GM12878 (cell line): ENCODE results near the gene CHD6. TPM values are rescaled to one million over a fixed set of nuclear protein-coding genes. Genes with fewer than 3 reads are reported as not detected.

Experiments used
- ATAC-seq: fragments of 200-7000 bp; cut with Tn5 transposase; 3 replicates; pipeline ENCODE4 v1.9.1; 2020; ENCODE audit warnings: mild to moderate bottlenecking, moderate library complexity
- BruUV-seq: library from RNA; stranded (reverse); fragments of 400-500 nt; replicated peaks from 2 replicates; lab custom pipeline; 2021; lab: Mats Ljungman, UMichigan
- CTCF ChIA-PET: fragments of 300-600 bp; sonication (Branson Sonifier 250); formaldehyde crosslinking; extraction: SDS; loops from one replicate; lab custom pipeline; 2021; ENCODE audit warnings: inconsistent platforms; lab: Yijun Ruan, JAX
- POLR2A ChIA-PET: fragments of 350-600 bp; formaldehyde crosslinking; extraction: SDS; loops from one replicate; lab custom pipeline; 2021; ENCODE audit warnings: inconsistent platforms; lab: Charles Lee
- RAD21 ChIA-PET: fragments of 300-600 bp; sonication (Branson Sonifier 250); formaldehyde crosslinking; loops from one replicate; lab custom pipeline; 2023; ENCODE audit warnings: antibody characterized with exemption; ENCODE audit not compliant: unreplicated experiment; lab: Charles Lee
- SMC1A ChIA-PET: fragments of 300-600 bp; sonication (Branson Sonifier 250); formaldehyde crosslinking; loops from one replicate; lab custom pipeline; 2023; ENCODE audit not compliant: unreplicated experiment, uncharacterized antibody; lab: Charles Lee
- DNase-seq: peaks from one replicate; pipeline ENCODE4 v3.0.0-alpha.2; 2011; ENCODE audit warnings: low read depth, low spot score
- FAIRE-seq: peaks from 3 replicates; lab custom pipeline; 2011; peaks lifted over from hg19 to GRCh38; lab: Jason Lieb, UNC
- H2AFZ ChIP-seq: 2 replicates; pipeline ENCODE4 v1.6.0; 2011; ENCODE audit warnings: low read depth, low read length, control low read depth; ENCODE audit not compliant: control insufficient read depth
- H3K27ac ChIP-seq: 2 replicates; pipeline ENCODE4 v1.5.1; 2011; ENCODE audit warnings: control low read depth; ENCODE audit not compliant: control insufficient read depth, insufficient read depth
- H3K27me3 ChIP-seq, 2 experiments: replicated peaks in 1 of 2; 2 replicates each; pipeline versions ENCODE4 v1.6.0 to v1.6.1; 2011; ENCODE audit warnings: low read length in 1 of 2; ENCODE audit not compliant: control insufficient read depth in 2 of 2, insufficient read depth in 2 of 2
- H3K36me3 ChIP-seq, 2 experiments: 2 replicates each; pipeline ENCODE4 v1.5.1; 2011; ENCODE audit warnings: low read length in 1 of 2; ENCODE audit not compliant: control insufficient read depth in 2 of 2, insufficient read depth in 2 of 2
- H3K4me1 ChIP-seq: 2 replicates; pipeline ENCODE4 v1.6.1; 2011; ENCODE audit warnings: mild to moderate bottlenecking, low read length, moderate library complexity, mixed read lengths; ENCODE audit not compliant: control insufficient read depth, insufficient read depth
- H3K4me2 ChIP-seq: 2 replicates; pipeline ENCODE4 v1.6.0; 2011; ENCODE audit warnings: control low read depth; ENCODE audit not compliant: control insufficient read depth, insufficient read depth
- H3K4me3 ChIP-seq: fragments of 200-600 bp; sonication (generic); 2 replicates; pipeline ENCODE4 v1.5.1; 2016
- H3K79me2 ChIP-seq: 2 replicates; pipeline ENCODE4 v1.6.0; 2011; ENCODE audit warnings: low read length; ENCODE audit not compliant: control insufficient read depth, insufficient read depth
- H3K9ac ChIP-seq: 2 replicates; pipeline ENCODE4 v1.8.0; 2011; ENCODE audit warnings: low read length, control low read depth, mixed read lengths; ENCODE audit not compliant: control insufficient read depth, insufficient read depth
- H3K9me3 ChIP-seq: replicated peaks from 3 replicates; pipeline ENCODE4 v1.5.1; 2011; ENCODE audit warnings: mild to moderate bottlenecking, low read length; ENCODE audit not compliant: control insufficient read depth, insufficient read depth
- H4K20me1 ChIP-seq: 2 replicates; pipeline ENCODE4 v1.6.0; 2011; ENCODE audit not compliant: control insufficient read depth, insufficient read depth
- ATF7 ChIP-seq: fragments of 450-650 bp; IDR thresholded peaks from 2 replicates; pipeline ENCODE4 v1.6.1; 2016; ENCODE audit warnings: low read depth, mild to moderate bottlenecking
- CHD1 ChIP-seq: IDR thresholded peaks from 2 replicates; pipeline ENCODE4 v1.6.1; 2012; ENCODE audit warnings: low read depth, low read length, improper control_type of control experiment
- CHD4 ChIP-seq: fragments of 200-600 bp; sonication (generic); IDR thresholded peaks from 2 replicates; pipeline ENCODE4 v1.6.1; 2016; ENCODE audit warnings: mild to moderate bottlenecking
- MTA2 ChIP-seq: fragments of 450-650 bp; IDR thresholded peaks from 2 replicates; pipeline ENCODE4 v1.6.1; 2016; ENCODE audit warnings: low read depth, mild to moderate bottlenecking, moderate library complexity
- NBN ChIP-seq: fragments of 450-650 bp; IDR thresholded peaks from 2 replicates; pipeline ENCODE4 v1.6.1; 2016
- NRF1 ChIP-seq: conservative IDR thresholded peaks from 2 replicates; pipeline ENCODE4 v1.6.1; 2011; ENCODE audit warnings: mild to moderate bottlenecking, low read depth, low read length, improper control_type of control experiment
- PKNOX1 ChIP-seq: fragments of 450-650 bp; IDR thresholded peaks from 2 replicates; pipeline ENCODE4 v1.6.1; 2016; ENCODE audit warnings: mild to moderate bottlenecking
- RB1 ChIP-seq: fragments of 450-650 bp; formaldehyde crosslinking; IDR thresholded peaks from 2 replicates; pipeline ENCODE4 v1.6.1; 2017; ENCODE audit warnings: mild to moderate bottlenecking, borderline replicate concordance
- SREBF1 ChIP-seq: IDR thresholded peaks from 2 replicates; pipeline ENCODE4 v1.6.1; 2012; ENCODE audit warnings: mild to moderate bottlenecking, low read length
- STAT1 ChIP-seq: fragments of 450-650 bp; conservative IDR thresholded peaks from 2 replicates; pipeline ENCODE4 v1.6.1; 2014; ENCODE audit warnings: antibody characterized with exemption, mild to moderate bottlenecking
- ZBTB40 ChIP-seq: fragments of 450-650 bp; IDR thresholded peaks from 2 replicates; pipeline ENCODE4 v1.6.1; 2016; ENCODE audit warnings: mild to moderate bottlenecking, moderate library complexity, borderline replicate concordance
- WGBS: methylation state at CpG from one replicate; pipeline ENCODE4 v1.1.6; 2016; ENCODE audit warnings: low lambda C conversion rate; ENCODE audit not compliant: insufficient replicate concordance, insufficient coverage; ENCODE audit errors: missing lambda C conversion rate; 5-methylcytosine and 5-hydroxymethylcytosine counted together
- in situ Hi-C: fragments of 300-500 bp; cut with MboI; formaldehyde crosslinking; loops from 9 replicates; pipeline ENCODE4 v1.14.3; 2018; ENCODE audit warnings: mixed read lengths
- intact Hi-C: fragments of 100-400 bp; cut with micrococcal nuclease; formaldehyde crosslinking; loops from one replicate; pipeline ENCODE4 v1.14.2; 2022; ENCODE audit not compliant: unreplicated experiment
- polyA plus RNA-seq, 11 experiments: library from polyadenylated mRNA; depleted of rRNA in 4 of 11; unstranded in 6 of 11; stranded (reverse) in 5 of 11; fragments of >200 nt; fragmentation: Nextera tagmentation in 4 of 11; fragmentation: Illumina TruSeq in 1 of 11; extraction: Ambion mirVana in 4 of 11; extraction: Trizol in 1 of 11; gene quantifications; 1 replicate in 1 of 11; 2 replicates in 10 of 11; pipeline versions ENCODE4 v1.2.1 to v1.2.3, GENCODE V29; 2011 to 2016; ENCODE audit warnings: inconsistent platforms in 2 of 11, missing spikeins in 2 of 11, low read depth in 1 of 11
- total RNA-seq, 4 experiments: library from RNA; depleted of rRNA in 3 of 4; stranded (reverse); fragments of >200 nt in 3 of 4; fragmentation: Illumina TruSeq in 1 of 4; extraction: Trizol in 1 of 4; gene quantifications; 2 replicates each; pipeline versions ENCODE4 v1.2.1 to v1.2.3, GENCODE V29; 2013 to 2021
- TF ChIP-seq, protein P1 (sequence below): IDR thresholded peaks from 2 replicates; pipeline ENCODE4 v1.6.1; 2011; ENCODE audit warnings: low read depth, mild to moderate bottlenecking, low read length, moderate library complexity, borderline replicate concordance; ENCODE audit errors: extremely low read depth
- TF ChIP-seq, protein P2 (sequence below): fragments of 450-650 bp; IDR thresholded peaks from 2 replicates; pipeline ENCODE4 v1.6.1; 2018; ENCODE audit warnings: borderline replicate concordance, mild to moderate bottlenecking; ENCODE audit not compliant: partially characterized antibody

The CHD6 gene
- total and polyA plus RNA-seq, 10 of the 15 experiments (the other 5 are each of a cell fraction or from before 2014, with no cell fraction given): 4.3 to 25.5 (median 17.1) TPM

DNA sequence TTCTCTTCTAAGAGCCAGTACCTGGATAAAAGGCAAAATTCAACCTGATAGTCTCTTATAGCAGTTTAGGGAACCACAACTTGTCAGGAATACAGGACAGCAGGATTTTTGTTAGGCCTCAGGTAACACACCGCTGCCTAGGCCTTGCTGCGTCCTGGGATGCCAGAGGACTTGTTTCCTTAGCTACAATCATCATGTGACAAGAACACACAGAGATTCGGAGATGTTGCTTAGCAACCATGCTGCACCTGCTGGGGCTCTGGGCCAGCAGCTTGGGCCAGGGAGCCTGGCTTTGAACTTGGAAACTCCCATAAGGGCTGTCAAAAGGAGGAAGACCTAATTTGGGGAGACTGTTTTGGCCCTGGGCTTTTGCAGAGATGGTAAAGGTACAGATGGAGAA, 36.1 kb upstream of the CHD6 start:
- TF ChIP-seq ATF7 (no peak), RB1 (no peak), NBN (no peak), ZBTB40 (no peak), CHD1 (no peak), MTA2 (no peak), PKNOX1 (no peak), CHD4 (no peak), STAT1 (no peak), NRF1 (no peak), SREBF1 (no peak)
- TF ChIP-seq, protein P1, sequence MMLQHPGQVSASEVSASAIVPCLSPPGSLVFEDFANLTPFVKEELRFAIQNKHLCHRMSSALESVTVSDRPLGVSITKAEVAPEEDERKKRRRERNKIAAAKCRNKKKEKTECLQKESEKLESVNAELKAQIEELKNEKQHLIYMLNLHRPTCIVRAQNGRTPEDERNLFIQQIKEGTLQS: no peak
- TF ChIP-seq, protein P2, sequence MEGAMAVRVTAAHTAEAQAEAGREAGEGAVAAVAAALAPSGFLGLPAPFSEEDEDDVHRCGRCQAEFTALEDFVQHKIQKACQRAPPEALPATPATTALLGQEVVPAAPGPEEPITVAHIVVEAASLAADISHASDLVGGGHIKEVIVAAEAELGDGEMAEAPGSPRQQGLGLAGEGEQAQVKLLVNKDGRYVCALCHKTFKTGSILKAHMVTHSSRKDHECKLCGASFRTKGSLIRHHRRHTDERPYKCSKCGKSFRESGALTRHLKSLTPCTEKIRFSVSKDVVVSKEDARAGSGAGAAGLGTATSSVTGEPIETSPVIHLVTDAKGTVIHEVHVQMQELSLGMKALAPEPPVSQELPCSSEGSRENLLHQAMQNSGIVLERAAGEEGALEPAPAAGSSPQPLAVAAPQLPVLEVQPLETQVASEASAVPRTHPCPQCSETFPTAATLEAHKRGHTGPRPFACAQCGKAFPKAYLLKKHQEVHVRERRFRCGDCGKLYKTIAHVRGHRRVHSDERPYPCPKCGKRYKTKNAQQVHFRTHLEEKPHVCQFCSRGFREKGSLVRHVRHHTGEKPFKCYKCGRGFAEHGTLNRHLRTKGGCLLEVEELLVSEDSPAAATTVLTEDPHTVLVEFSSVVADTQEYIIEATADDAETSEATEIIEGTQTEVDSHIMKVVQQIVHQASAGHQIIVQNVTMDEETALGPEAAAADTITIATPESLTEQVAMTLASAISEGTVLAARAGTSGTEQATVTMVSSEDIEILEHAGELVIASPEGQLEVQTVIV: no peak
- TF ChIP-seq, all 136 proteins: peak for 0

More for the DNA sequence above, 36.1 kb upstream of the CHD6 start:
- Histone ChIP-seq H3K27me3 (no peaks in the 10 kb centered on the region), H3K9me3 (no peaks in the 10 kb centered on the region), H3K4me1 (no peaks in the 10 kb centered on the region), H3K27ac (no peak overlapping the region), H2AFZ (no peak overlapping the region), H3K9ac (no peak overlapping the region), H3K4me3 (no peak overlapping the region), H4K20me1 (no peaks in the 10 kb centered on the region), H3K79me2 (no peaks in the 10 kb centered on the region), H3K4me2 (no peak overlapping the region), H3K36me3 (no peaks in the 10 kb centered on the region)
- BruUV-seq: no TSS peak
- in situ Hi-C loops (no loop called here), intact Hi-C loops (no loop called here)
- RAD21 ChIA-PET: no interaction called here
- DNase-seq (no peak), ATAC-seq (no peak), FAIRE-seq (no peak)
- POLR2A ChIA-PET: no interaction called here
- CTCF ChIA-PET: no interaction called here
- 67% methylated on average over 3 of the region's 3 CpGs for WGBS
- SMC1A ChIA-PET: no interaction called here
